Neuronal stem cell (in vitro differentiated cells): ENCODE measurements around the gene USP11.
A peak's percentile ranks its signal among the peaks of the same experiment; 100 is the strongest.
"Not testable (repeated sequence)": the region's sequence is repeated elsewhere in the genome, so short reads cannot be mapped to it uniquely, and the experiment has no call there.

ENCODE experiments used
- DNase-seq: peaks from one replicate; pipeline ENCODE4 v3.0.0-alpha.2; 2013; ENCODE audit warnings: low spot score
- H2AFZ ChIP-seq: one replicate; pipeline ENCODE4 v1.6.1; 2013; ENCODE audit warnings: mild to moderate bottlenecking, low read length, inconsistent platforms
- H2AK5ac ChIP-seq: 2 replicates; pipeline ENCODE4 v1.6.1; 2013; ENCODE audit warnings: low read depth, mild to moderate bottlenecking, inconsistent platforms, low read length, moderate library complexity, mixed read lengths
- H2BK120ac ChIP-seq: 2 replicates; pipeline ENCODE4 v1.6.1; 2013; ENCODE audit warnings: low read depth, mild to moderate bottlenecking, inconsistent platforms, low read length, moderate library complexity, mixed read lengths
- H2BK12ac ChIP-seq: one replicate; pipeline ENCODE4 v1.6.1; 2013; ENCODE audit warnings: low read length, inconsistent platforms
- H2BK15ac ChIP-seq: 2 replicates; pipeline ENCODE4 v1.6.1; 2013; ENCODE audit warnings: mild to moderate bottlenecking, low read length, inconsistent platforms, mixed read lengths
- H2BK5ac ChIP-seq: one replicate; pipeline ENCODE4 v1.6.1; 2013; ENCODE audit warnings: inconsistent platforms, mild to moderate bottlenecking, low read length, moderate library complexity
- H3K14ac ChIP-seq: one replicate; pipeline ENCODE4 v1.6.1; 2013; ENCODE audit warnings: low read length, inconsistent platforms
- H3K18ac ChIP-seq: 2 replicates; pipeline ENCODE4 v1.6.1; 2013; ENCODE audit warnings: low read length, inconsistent platforms
- H3K23ac ChIP-seq: 2 replicates; pipeline ENCODE4 v1.6.1; 2013; ENCODE audit warnings: low read depth, mild to moderate bottlenecking, mixed read lengths, low read length, inconsistent platforms; ENCODE audit not compliant: poor library complexity
- H3K27ac ChIP-seq: replicated peaks from 3 replicates; pipeline ENCODE4 v1.5.1; 2013; ENCODE audit warnings: low read length, inconsistent platforms
- H3K27me3 ChIP-seq, 3 experiments: 2 replicates each; pipeline ENCODE4 v1.6.1; 2013; ENCODE audit warnings: low read length in 3 of 3, mild to moderate bottlenecking in 2 of 3, inconsistent platforms in 1 of 3, low read depth in 1 of 3, mixed read lengths in 1 of 3, moderate library complexity in 1 of 3; ENCODE audit not compliant: control insufficient read depth in 3 of 3, insufficient read depth in 3 of 3
- H3K36me3 ChIP-seq, 2 donors: replicated peaks in 1 of 2; 2 replicates each; pipeline ENCODE4 v1.6.1; 2013; ENCODE audit warnings: low read length in 2 of 2; ENCODE audit not compliant: control insufficient read depth in 2 of 2, insufficient read depth in 2 of 2
- H3K4ac ChIP-seq: 2 replicates; pipeline ENCODE4 v1.6.1; 2013; ENCODE audit warnings: inconsistent platforms, mild to moderate bottlenecking, low read length, moderate library complexity
- H3K4me1 ChIP-seq, 2 donors: 1 replicate in 1 of 2; 2 replicates in 1 of 2; pipeline ENCODE4 v1.6.1; 2013; ENCODE audit warnings: low read length in 2 of 2, low read depth in 1 of 2; ENCODE audit not compliant: control insufficient read depth in 2 of 2, insufficient read depth in 1 of 2
- H3K4me2 ChIP-seq: one replicate; pipeline ENCODE4 v1.6.1; 2013; ENCODE audit warnings: mild to moderate bottlenecking, low read length, inconsistent platforms; ENCODE audit not compliant: insufficient read depth, poor library complexity, severe bottlenecking
- H3K4me3 ChIP-seq, 2 donors: 2 replicates each; pipeline ENCODE4 v1.5.1; 2013; ENCODE audit warnings: low read length in 2 of 2, mild to moderate bottlenecking in 2 of 2, inconsistent platforms in 1 of 2, moderate library complexity in 1 of 2
- H3K79me1 ChIP-seq: one replicate; pipeline ENCODE4 v1.6.1; 2013; ENCODE audit warnings: low read depth, mild to moderate bottlenecking, inconsistent platforms, low read length, moderate library complexity
- H3K9ac ChIP-seq: one replicate; pipeline ENCODE4 v1.6.1; 2013; ENCODE audit warnings: mild to moderate bottlenecking, low read depth, low read length, inconsistent platforms; ENCODE audit not compliant: poor library complexity
- H3K9me3 ChIP-seq, 2 donors: replicated peaks in 1 of 2; 2 replicates each; pipeline versions ENCODE3 to v1.6.1; 2013; ENCODE audit warnings: low read length in 2 of 2, mild to moderate bottlenecking in 2 of 2, inconsistent platforms in 1 of 2, low read depth in 1 of 2, mixed read lengths in 1 of 2, moderate library complexity in 1 of 2; ENCODE audit not compliant: control insufficient read depth in 2 of 2, insufficient read depth in 1 of 2
- H4K8ac ChIP-seq: one replicate; pipeline ENCODE4 v1.6.1; 2013; ENCODE audit warnings: low read depth, mild to moderate bottlenecking, inconsistent platforms, low read length, moderate library complexity
- H4K91ac ChIP-seq: one replicate; pipeline ENCODE4 v1.6.1; 2013; ENCODE audit warnings: low read length, low read depth, mild to moderate bottlenecking, inconsistent platforms; ENCODE audit not compliant: poor library complexity
- WGBS, 2 donors: extraction: QIAGEN DNeasy Blood & Tissue Kit; methylation state at CpG; one replicate each; pipeline ENCODE4 v1.1.7; 2013; ENCODE audit warnings: missing lambda C conversion rate in 2 of 2, mixed read lengths in 1 of 2; ENCODE audit not compliant: insufficient read length in 2 of 2, insufficient replicate concordance in 1 of 2; ENCODE audit errors: extremely low coverage in 2 of 2; 5-methylcytosine and 5-hydroxymethylcytosine counted together

USP11 gene

DNA sequence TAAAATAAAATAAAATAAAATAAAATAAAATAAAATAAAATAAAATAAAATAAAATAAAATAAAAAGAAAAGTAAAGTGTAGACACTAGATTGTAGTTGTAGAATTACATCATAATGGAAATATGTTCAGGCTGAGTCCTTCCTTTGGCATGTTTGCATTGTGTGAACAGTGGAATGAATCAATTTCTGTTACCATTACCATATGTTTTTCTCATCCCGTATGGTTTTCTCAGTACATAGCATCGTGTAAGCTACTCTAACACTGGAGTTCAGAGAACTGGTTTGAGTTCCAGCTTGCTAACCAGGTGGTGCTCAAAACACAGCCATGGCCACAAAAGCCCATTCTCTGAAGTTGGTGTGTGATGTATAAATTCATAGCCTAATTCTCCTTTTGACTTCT is 45.9 kb downstream of the USP11 start:
- no CpG with 5 or more reads among the region's 2 CpGs for WGBS, 2 donors
- no peak overlapping the region for H3K14ac ChIP-seq
- H3K18ac ChIP-seq, result no peak overlapping the region
- no peak overlapping the region for H2BK12ac ChIP-seq
- no peak overlapping the region for H2AFZ ChIP-seq
- DNase-seq, result no peak
- no peak overlapping the region for H4K91ac ChIP-seq
- H2AK5ac ChIP-seq, result no peak overlapping the region
- H4K8ac ChIP-seq, result no peak overlapping the region
- no peak overlapping the region for H3K4me2 ChIP-seq
- H3K79me1 ChIP-seq, result no peaks in the 10 kb centered on the region
- no peak overlapping the region for H3K4ac ChIP-seq
- no peak overlapping the region for H3K4me3 ChIP-seq
- H3K23ac ChIP-seq, result no peak overlapping the region
- H3K36me3 ChIP-seq, result no peaks in the 10 kb centered on the region
- no peak overlapping the region for H2BK120ac ChIP-seq
- no peak overlapping the region for H3K27ac ChIP-seq
- H2BK15ac ChIP-seq, result no peak overlapping the region
- H3K4me1 ChIP-seq, result peaks cover 0 to 9% of the 10 kb centered on the region in 2 donors
- H3K9me3 ChIP-seq, result no peaks in the 10 kb centered on the region
- no peak overlapping the region for H2BK5ac ChIP-seq
- no peak overlapping the region for H3K9ac ChIP-seq
- peaks cover 0 to 3% (median 0%) of the 10 kb centered on the region in 3 experiments for H3K27me3 ChIP-seq

DNA sequence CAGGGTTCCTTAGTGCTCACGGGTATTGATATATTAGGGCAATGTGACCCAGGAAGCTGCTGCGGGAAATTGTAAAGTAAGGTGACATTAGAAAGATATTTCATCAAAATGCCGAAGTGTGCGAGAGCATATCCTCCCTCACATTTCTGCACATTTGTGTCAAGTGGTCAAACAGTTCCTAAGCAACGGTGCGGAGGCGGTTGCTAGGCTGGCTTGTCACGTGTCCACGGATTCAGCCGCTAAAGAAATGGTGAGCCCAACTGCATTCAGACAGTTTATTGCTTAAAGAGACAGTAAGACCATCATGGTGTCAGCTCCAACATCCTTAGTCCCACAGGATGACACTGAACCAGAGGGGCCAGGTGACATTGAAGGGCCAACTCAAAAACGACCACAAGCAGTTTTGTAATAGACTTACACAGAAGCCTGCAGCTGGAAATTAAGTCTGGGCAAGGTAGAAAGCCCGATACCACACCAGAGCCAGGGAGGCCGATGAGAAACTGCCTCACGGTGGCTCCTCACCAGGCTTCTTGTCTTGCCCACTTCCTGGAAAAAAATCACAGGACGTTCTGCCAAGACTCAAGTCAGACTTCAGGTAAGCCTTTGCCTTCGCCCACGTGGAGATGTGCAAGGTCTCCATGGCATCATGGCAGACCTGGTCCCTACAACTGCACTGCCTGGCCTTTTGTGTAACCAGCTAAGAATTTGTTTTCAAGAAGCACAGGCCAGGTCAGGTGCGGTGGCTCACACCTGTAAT is 50.4 kb downstream of the USP11 start:
- Histone ChIP-seq H3K9me3 (peaks cover 0 to 16% of the 10 kb centered on the region in 2 donors), H3K23ac (no peak overlapping the region), H4K91ac (no peak overlapping the region), H3K18ac (no peak overlapping the region), H2BK15ac (no peak overlapping the region), H2AK5ac (no peak overlapping the region), H4K8ac (no peak overlapping the region), H3K4me3 (peak overlapping the region in 1 of 2 donors; percentile 4), H2BK120ac (no peak overlapping the region), H3K36me3 (no peaks in the 10 kb centered on the region), H3K27me3 (peaks cover 0 to 20% (median 0%) of the 10 kb centered on the region in 3 experiments), H3K4ac (no peak overlapping the region), H3K79me1 (no peaks in the 10 kb centered on the region), H2AFZ (peak overlapping the region; percentile 53), H2BK5ac (no peak overlapping the region), H3K4me2 (no peak overlapping the region), H3K4me1 (peaks cover 0 to 9% of the 10 kb centered on the region in 2 donors), H2BK12ac (no peak overlapping the region), H3K14ac (no peak overlapping the region), H3K27ac (no peak overlapping the region), H3K9ac (no peak overlapping the region)
- no CpG with 5 or more reads among the region's 18 CpGs for WGBS, 2 donors
- DNase-seq, result no peak

DNA sequence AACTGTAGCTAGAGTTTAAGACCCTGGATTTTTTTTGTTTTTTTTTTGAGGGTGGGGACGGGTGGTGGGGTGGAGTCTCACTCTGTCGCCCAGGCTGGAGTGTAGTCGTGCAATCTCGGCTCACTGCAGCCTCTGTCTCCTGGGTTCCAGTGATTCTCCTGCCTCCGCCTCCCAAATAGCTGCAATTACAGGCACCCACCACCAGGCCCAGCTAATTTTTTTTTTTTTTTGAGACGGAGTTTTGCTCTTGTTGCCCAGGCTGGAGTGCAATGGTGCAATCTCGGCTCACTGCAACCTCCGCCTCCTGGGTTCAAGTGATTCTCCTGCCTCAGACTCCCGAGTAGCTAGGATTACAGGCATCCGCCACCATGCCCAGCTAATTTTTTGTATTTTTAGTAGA is 51.8 kb downstream of the USP11 start:
- not testable (repeated sequence) for H2BK5ac ChIP-seq, H4K8ac ChIP-seq, H3K14ac ChIP-seq, H2BK12ac ChIP-seq, H3K18ac ChIP-seq, H3K9ac ChIP-seq, H3K4me2 ChIP-seq, H2AFZ ChIP-seq, DNase-seq, H3K36me3 ChIP-seq, H3K4me1 ChIP-seq, H3K23ac ChIP-seq, H2BK120ac ChIP-seq, H2BK15ac ChIP-seq, H3K4ac ChIP-seq, H3K27ac ChIP-seq, H3K4me3 ChIP-seq, H2AK5ac ChIP-seq, H4K91ac ChIP-seq, H3K79me1 ChIP-seq
- Histone ChIP-seq H3K27me3 (peaks cover 0 to 33% (median 0%) of the 10 kb centered on the region in 3 experiments), H3K9me3 (peaks cover 0 to 18% of the 10 kb centered on the region in 2 donors)
- WGBS, 2 donors, result no CpG with 5 or more reads among the region's 10 CpGs

DNA sequence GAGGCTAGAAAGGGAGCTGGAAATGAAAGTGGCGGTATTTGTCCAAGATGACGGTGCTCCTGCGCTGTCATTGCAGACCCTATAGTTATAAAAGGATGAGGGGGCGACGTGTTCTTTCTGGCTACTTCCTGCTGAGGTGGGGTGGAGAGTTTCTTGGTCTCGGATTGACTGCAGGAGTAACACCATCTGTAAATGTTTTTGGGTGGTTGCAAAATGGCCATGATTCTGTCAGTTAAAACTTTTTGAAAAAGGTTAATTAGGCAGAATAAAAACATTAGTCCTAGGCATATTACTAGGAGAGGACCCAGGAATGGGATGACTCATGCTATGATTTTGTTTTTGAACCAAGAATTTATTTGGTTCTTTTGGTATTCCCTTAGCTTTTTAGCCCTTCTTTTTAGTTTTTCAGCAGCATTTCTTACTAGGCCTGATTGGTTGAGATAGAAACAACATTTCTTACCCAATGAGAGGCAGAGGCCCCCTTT is 53.1 kb downstream of the USP11 start:
- no peak for DNase-seq
- H3K18ac ChIP-seq, result no peak overlapping the region
- no peak overlapping the region for H3K14ac ChIP-seq
- peaks cover 0 to 18% of the 10 kb centered on the region in 2 donors for H3K9me3 ChIP-seq
- no peak overlapping the region for H3K23ac ChIP-seq
- no peak overlapping the region for H3K4me2 ChIP-seq
- H3K79me1 ChIP-seq, result no peaks in the 10 kb centered on the region
- H3K4ac ChIP-seq, result no peak overlapping the region
- H2BK120ac ChIP-seq, result no peak overlapping the region
- H2BK12ac ChIP-seq, result no peak overlapping the region
- no peak overlapping the region for H2BK5ac ChIP-seq
- no peak overlapping the region for H3K27ac ChIP-seq
- peaks cover 0 to 44% (median 0%) of the 10 kb centered on the region in 3 experiments for H3K27me3 ChIP-seq
- H3K9ac ChIP-seq, result no peak overlapping the region
- no peak overlapping the region for H2BK15ac ChIP-seq
- no peak overlapping the region for H3K4me3 ChIP-seq
- H3K36me3 ChIP-seq, result no peaks in the 10 kb centered on the region
- no CpG with 5 or more reads among the region's 6 CpGs for WGBS, 2 donors
- H2AK5ac ChIP-seq, result no peak overlapping the region
- no peak overlapping the region for H4K8ac ChIP-seq
- no peak overlapping the region for H4K91ac ChIP-seq
- H2AFZ ChIP-seq, result peak overlapping the region; percentile 53
- H3K4me1 ChIP-seq, result peaks cover 0 to 9% of the 10 kb centered on the region in 2 donors
